ENCODE results near the gene KIT.

GRCh38 chr4:54729256-54729655 is 71.5 kb downstream of the KIT start:
- TF ChIP-seq EZH2 (IDR thresholded peaks at IDR 0.05; ENCODE audit: insufficient read depth, low read length) (no peak), CTCF (IDR thresholded peaks at IDR 0.05; ENCODE audit: insufficient read depth, low read depth, low read length) (no peak)

All from astrocyte (in vitro differentiated cells and primary cell).